ENCODE measurements around the gene PGP. TPM values are rescaled to one million over a fixed set of nuclear protein-coding genes. Genes with fewer than 3 reads are reported as not detected.

PGP gene
- total RNA-seq, 1 experiment from 2014 or later: 38.3 TPM

- Histone ChIP-seq H3K23ac (ENCODE audit: insufficient read length, low read depth, low read length) (no peak overlapping the region), H3K79me2 (ENCODE audit: insufficient read depth, low read length) (no peaks in the 10 kb centered on the region; the same call in 1 of the 2 replicates), H3K23me2 (ENCODE audit: insufficient read length, low read depth, low read length, poor library complexity, severe bottlenecking) (peaks cover 4% of the 10 kb centered on the region), H3K27ac (ENCODE audit: insufficient read length, low read depth, low read length) (no peak overlapping the region), H3K4me2 (ENCODE audit: insufficient read depth, insufficient read length, low read length) (peak overlapping the region; percentile 57), H3K9ac (ENCODE audit: extremely low read depth, insufficient read length, low read length) (peak overlapping the region; percentile 60), H3T11ph (ENCODE audit: low read length) (no peak overlapping the region), H3K4ac (ENCODE audit: low read depth, low read length) (no peak overlapping the region), H4K91ac (ENCODE audit: insufficient read length, low read depth, low read length) (no peak overlapping the region), H3K18ac (ENCODE audit: insufficient read length, low read depth, low read length) (peak overlapping the region; percentile 92), H2BK20ac (ENCODE audit: low read depth, low read length, poor library complexity, severe bottlenecking) (no peak overlapping the region), H2BK12ac (ENCODE audit: insufficient read length, low read depth, low read length) (no peak overlapping the region), H2BK15ac (ENCODE audit: low read depth, low read length) (no peak overlapping the region), H3K9me3 (ENCODE audit: control insufficient read depth, low read depth, low read length) (no peaks in the 10 kb centered on the region), H3K79me1 (ENCODE audit: insufficient read depth, low read depth, low read length, poor library complexity, severe bottlenecking) (no peaks in the 10 kb centered on the region), H2AFZ (ENCODE audit: low read length) (no peak overlapping the region), H4K20me1 (ENCODE audit: control insufficient read depth, insufficient read depth, insufficient read length) (no peaks in the 10 kb centered on the region), H3K14ac (ENCODE audit: insufficient read depth, low read length) (peak overlapping the region; percentile 84), H3K56ac (ENCODE audit: insufficient read length, low read depth, low read length) (no peak overlapping the region), H2BK5ac (ENCODE audit: insufficient read length, low read length) (no peak overlapping the region), H4K8ac (replicated peaks; ENCODE audit: insufficient read length, low read depth, low read length) (no peak overlapping the region), H4K5ac (ENCODE audit: insufficient read length, low read depth, low read length) (no peak overlapping the region), H3K27me3 (ENCODE audit: insufficient read depth, low read length) (no peaks in the 10 kb centered on the region), H3K4me1 (ENCODE audit: insufficient read depth, low read length) (no peaks in the 10 kb centered on the region), H2AK5ac (ENCODE audit: insufficient read length, low read length) (no peak overlapping the region), H2BK120ac (ENCODE audit: low read depth, low read length, poor library complexity, severe bottlenecking) (no peak overlapping the region)
- peaks cover 13 to 20% of the 10 kb centered on the region in 2 experiments for H3K4me1 Mint-ChIP-seq
- peak overlapping the region; percentile 87 to 93 for H3K4me3 Mint-ChIP-seq
- H3K27ac Mint-ChIP-seq: peak overlapping the region; percentile 80 to 87 (median 87); a peak in 6 of 7 replicates
- peaks cover 24 to 61% (median 51%) of the 10 kb centered on the region in 3 experiments for H3K36me3 Mint-ChIP-seq (ENCODE audit: insufficient read depth in 1 of 3, low read depth in 3 of 3)
- H3K27me3 Mint-ChIP-seq (ENCODE audit: low read depth): no peaks in the 10 kb centered on the region
- no peak for TF ChIP-seq CTCF (conservative IDR thresholded peaks at IDR 0.05)
- no peaks in the 10 kb centered on the region for H3K9me3 Mint-ChIP-seq
- no peak for DNase-seq
- no CpG with 5 or more reads among the region's 35 CpGs for WGBS (ENCODE audit: extremely low coverage, insufficient read length, low lambda C conversion rate)
These were observed 36.1 kb upstream of the PGP start for GRCh38 chr16:2250652-2251295.

Data from H9 (cell line).